GM12878 (cell line): ENCODE measurements around the gene HSPB1. TPM values are rescaled to one million over a fixed set of nuclear protein-coding genes. Genes with fewer than 3 reads are reported as not detected.
A peak's percentile ranks its signal among the peaks of the same experiment; 100 is the strongest.

ENCODE experiments used
- BACH1 ChIP-seq: fragments of 450-650 bp; IDR thresholded peaks from 2 replicates; pipeline ENCODE4 v1.6.1; 2017; ENCODE audit warnings: mild to moderate bottlenecking, borderline replicate concordance
- BHLHE40 ChIP-seq, 2 experiments: fragments of 450-650 bp in 1 of 2; IDR thresholded peaks; 2 replicates each; pipeline ENCODE4 v1.6.1; 2011 to 2017; ENCODE audit warnings: low read depth in 2 of 2, borderline replicate concordance in 1 of 2, improper control_type of control experiment in 1 of 2, low read length in 1 of 2, mild to moderate bottlenecking in 1 of 2
- CHD1 ChIP-seq: IDR thresholded peaks from 2 replicates; pipeline ENCODE4 v1.6.1; 2012; ENCODE audit warnings: low read depth, low read length, improper control_type of control experiment
- CTCF ChIP-seq, 3 experiments: IDR thresholded peaks in 2 of 3; conservative IDR thresholded peaks in 1 of 3; 2 replicates each; pipeline ENCODE4 v1.5.1; 2011; ENCODE audit warnings: low read depth in 3 of 3, low read length in 3 of 3, mild to moderate bottlenecking in 3 of 3, control low read depth in 2 of 3, moderate library complexity in 2 of 3, inconsistent platforms in 1 of 3, mixed read lengths in 1 of 3; ENCODE audit not compliant: control insufficient read depth in 2 of 3, insufficient read depth in 1 of 3; ENCODE audit errors: extremely low read depth in 1 of 3
- DPF2 ChIP-seq: fragments of 450-650 bp; IDR thresholded peaks from 2 replicates; pipeline ENCODE4 v1.6.1; 2017; ENCODE audit warnings: mild to moderate bottlenecking
- ELK1 ChIP-seq: IDR thresholded peaks from 2 replicates; pipeline ENCODE4 v1.6.1; 2012; ENCODE audit warnings: low read depth, low read length, improper control_type of control experiment
- FOXM1 ChIP-seq: IDR thresholded peaks from 2 replicates; pipeline ENCODE4 v1.6.1; 2012; ENCODE audit warnings: low read depth, mild to moderate bottlenecking, inconsistent platforms, low read length, moderate library complexity
- HSF1 ChIP-seq: fragments of 150-350 bp; IDR thresholded peaks from 2 replicates; pipeline ENCODE4 v1.6.1; 2014; ENCODE audit warnings: mild to moderate bottlenecking, low read depth, low read length
- IKZF1 ChIP-seq: fragments of 450-650 bp; conservative IDR thresholded peaks from 2 replicates; pipeline ENCODE4 v1.6.1; 2017; ENCODE audit warnings: antibody characterized with exemption, mild to moderate bottlenecking
- IRF5 ChIP-seq: fragments of 450-650 bp; IDR thresholded peaks from 2 replicates; pipeline ENCODE4 v1.6.1; 2017; ENCODE audit warnings: borderline replicate concordance
- JUND ChIP-seq: IDR thresholded peaks from 2 replicates; pipeline ENCODE4 v1.6.1; 2012; ENCODE audit warnings: low read depth, mild to moderate bottlenecking, low read length, improper control_type of control experiment, moderate library complexity
- KLF5 ChIP-seq: fragments of 450-650 bp; IDR thresholded peaks from 2 replicates; pipeline ENCODE4 v1.6.1; 2014; ENCODE audit warnings: mild to moderate bottlenecking; ENCODE audit not compliant: partially characterized antibody
- NR2F1 ChIP-seq: fragments of 450-650 bp; conservative IDR thresholded peaks from 2 replicates; pipeline ENCODE4 v1.6.1; 2017; ENCODE audit warnings: mild to moderate bottlenecking
- RAD51 ChIP-seq: fragments of 450-650 bp; IDR thresholded peaks from 2 replicates; pipeline ENCODE4 v1.6.1; 2016; ENCODE audit warnings: moderate library complexity, mild to moderate bottlenecking, inconsistent platforms
- RELA ChIP-seq: fragments of 450-650 bp; IDR thresholded peaks from 2 replicates; pipeline ENCODE4 v1.8.0; 2014; ENCODE audit warnings: borderline replicate concordance; ENCODE audit not compliant: partially characterized antibody
- RFX5 ChIP-seq: IDR thresholded peaks from 2 replicates; pipeline ENCODE4 v1.6.1; 2011; ENCODE audit warnings: low read depth, low read length, improper control_type of control experiment
- SP1 ChIP-seq: IDR thresholded peaks from one replicate; pipeline ENCODE4 v1.6.1; 2011; ENCODE audit warnings: low read depth, low read length
- TARDBP ChIP-seq: IDR thresholded peaks from 2 replicates; pipeline ENCODE4 v1.6.1; 2016; ENCODE audit warnings: borderline replicate concordance
- YY1 ChIP-seq: IDR thresholded peaks from 2 replicates; pipeline ENCODE4 v1.6.1; 2011; ENCODE audit warnings: low read depth, mild to moderate bottlenecking, low read length
- polyA plus RNA-seq, 11 experiments: library from polyadenylated mRNA; depleted of rRNA in 4 of 11; unstranded in 6 of 11; stranded (reverse) in 5 of 11; fragments of >200 nt; fragmentation: Nextera tagmentation in 4 of 11; fragmentation: Illumina TruSeq in 1 of 11; extraction: Ambion mirVana in 4 of 11; extraction: Trizol in 1 of 11; gene quantifications; 1 replicate in 1 of 11; 2 replicates in 10 of 11; pipeline versions ENCODE4 v1.2.1 to v1.2.3, GENCODE V29; 2011 to 2016; ENCODE audit warnings: inconsistent platforms in 2 of 11, missing spikeins in 2 of 11, low read depth in 1 of 11
- total RNA-seq, 4 experiments: library from RNA; depleted of rRNA in 3 of 4; stranded (reverse); fragments of >200 nt in 3 of 4; fragmentation: Illumina TruSeq in 1 of 4; extraction: Trizol in 1 of 4; gene quantifications; 2 replicates each; pipeline versions ENCODE4 v1.2.1 to v1.2.3, GENCODE V29; 2013 to 2021
- TF ChIP-seq, protein P1 (sequence below): fragments of 450-650 bp; IDR thresholded peaks from 2 replicates; pipeline ENCODE4 v1.6.1; 2014; ENCODE audit warnings: mild to moderate bottlenecking
- TF ChIP-seq, protein P2 (sequence below): fragments of 450-650 bp; IDR thresholded peaks from 2 replicates; pipeline ENCODE4 v1.6.1; 2016; ENCODE audit warnings: mild to moderate bottlenecking

The HSPB1 gene
- total and polyA plus RNA-seq, 10 of the 15 experiments (the other 5 are each of a cell fraction or from before 2014, with no cell fraction given), result 13.7 to 297 (median 62.0) TPM

GRCh38 chr7:76314042-76314721 is 11.7 kb downstream of the HSPB1 start (continued):
- TF ChIP-seq NR2F1, result no peak; the same call in 1 of the 2 replicates
- no peak for TF ChIP-seq ELK1
- no peak for TF ChIP-seq TARDBP
- TF ChIP-seq FOXM1, result peak; percentile 78
- TF ChIP-seq RFX5, result no peak
- TF ChIP-seq IKZF1, result peak; percentile 82
- TF ChIP-seq BHLHE40 (IDR thresholded peaks at IDR 0.05; ENCODE audit: borderline replicate concordance in 1 of 2, low read depth in 2 of 2, low read length in 1 of 2), result peak in 1 of 2 experiments; percentile 58; a peak in 3 of 4 replicates
- peak; percentile 63 for TF ChIP-seq SP1
- TF ChIP-seq BACH1, result peak; percentile 39; the same call in 1 of the 2 replicates
- peak; percentile 90 for TF ChIP-seq HSF1
- TF ChIP-seq JUND, result no peak
- TF ChIP-seq RAD51, result no peak
- TF ChIP-seq IRF5, result no peak
- 0 out of 2 replicates have a peak, but pooled peaks have one; percentile 48 for TF ChIP-seq DPF2
- peak; percentile 100; a peak in 5 of 6 replicates for TF ChIP-seq CTCF (IDR thresholded peaks at IDR 0.05 in 2 of 3, conservative IDR thresholded peaks at IDR 0.05 in 1 of 3; ENCODE audit: control insufficient read depth in 2 of 3, extremely low read depth in 1 of 3, insufficient read depth in 1 of 3, low read depth in 3 of 3, low read length in 3 of 3)
- TF ChIP-seq KLF5, result no peak
- TF ChIP-seq, protein P1, sequence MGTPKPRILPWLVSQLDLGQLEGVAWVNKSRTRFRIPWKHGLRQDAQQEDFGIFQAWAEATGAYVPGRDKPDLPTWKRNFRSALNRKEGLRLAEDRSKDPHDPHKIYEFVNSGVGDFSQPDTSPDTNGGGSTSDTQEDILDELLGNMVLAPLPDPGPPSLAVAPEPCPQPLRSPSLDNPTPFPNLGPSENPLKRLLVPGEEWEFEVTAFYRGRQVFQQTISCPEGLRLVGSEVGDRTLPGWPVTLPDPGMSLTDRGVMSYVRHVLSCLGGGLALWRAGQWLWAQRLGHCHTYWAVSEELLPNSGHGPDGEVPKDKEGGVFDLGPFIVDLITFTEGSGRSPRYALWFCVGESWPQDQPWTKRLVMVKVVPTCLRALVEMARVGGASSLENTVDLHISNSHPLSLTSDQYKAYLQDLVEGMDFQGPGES, result 0 out of 2 replicates have a peak, but pooled peaks have one; percentile 37
- TF ChIP-seq, protein P2, sequence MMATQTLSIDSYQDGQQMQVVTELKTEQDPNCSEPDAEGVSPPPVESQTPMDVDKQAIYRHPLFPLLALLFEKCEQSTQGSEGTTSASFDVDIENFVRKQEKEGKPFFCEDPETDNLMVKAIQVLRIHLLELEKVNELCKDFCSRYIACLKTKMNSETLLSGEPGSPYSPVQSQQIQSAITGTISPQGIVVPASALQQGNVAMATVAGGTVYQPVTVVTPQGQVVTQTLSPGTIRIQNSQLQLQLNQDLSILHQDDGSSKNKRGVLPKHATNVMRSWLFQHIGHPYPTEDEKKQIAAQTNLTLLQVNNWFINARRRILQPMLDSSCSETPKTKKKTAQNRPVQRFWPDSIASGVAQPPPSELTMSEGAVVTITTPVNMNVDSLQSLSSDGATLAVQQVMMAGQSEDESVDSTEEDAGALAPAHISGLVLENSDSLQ, result peak; percentile 12; the same call in 1 of the 2 replicates
- peak; percentile 88 for TF ChIP-seq YY1
- TF ChIP-seq CHD1, result no peak
- peak; percentile 88 for TF ChIP-seq RELA
